Mesenteric fat pad (tissue), 1 donor: Measurements from ENCODE around the gene IFRD2. TPM values are rescaled to one million over a fixed set of nuclear protein-coding genes. Genes with fewer than 3 reads are reported as not detected.
"Not testable (repeated sequence)": the region's sequence is repeated elsewhere in the genome, so short reads cannot be mapped to it uniquely, and the experiment has no call there.

ENCODE experiments used
- DNase-seq: peaks from one replicate; pipeline ENCODE4 v3.0.0-alpha.2; 2020; ENCODE audit warnings: low spot score
- total RNA-seq: library from RNA; stranded (reverse); fragmentation: NEBNext Ultra II Directional; extraction: Animal tissue kit (Norgen Biotek cat#: 25700); gene quantifications from one replicate; pipeline ENCODE4 v1.2.1, GENCODE V29; 2021
- donor health status: DM: yes; HTN: yes; CAD: no.

IFRD2 gene
- total RNA-seq, 1 donor from 2014 or later, result 105 TPM

GRCh38 chr3:50286322-50287227, 5.7 kb downstream of the IFRD2 start:
- DNase-seq, result no peak

- DNase-seq, result not testable (repeated sequence)
Observed at GRCh38 chr3:50284121-50284520, 8.1 kb downstream of the IFRD2 start.

GRCh38 chr3:50279255-50280016, 12.8 kb downstream of the IFRD2 start:
- no peak for DNase-seq

- DNase-seq, result no peak
Observed at GRCh38 chr3:50278880-50279224, 13.4 kb downstream of the IFRD2 start, which contains the start of gene LSMEM2. Gene LSMEM2 (plus strand): TSS chr3:50279087. CDS start chr3:50279114, 27 bp downstream.

- DNase-seq, result no peak
Observed at GRCh38 chr3:50278123-50278879, 13.9 kb downstream of the IFRD2 start.

- no peak for DNase-seq
Observed at GRCh38 chr3:50276762-50277101, 15.5 kb downstream of the IFRD2 start.

- no peak for DNase-seq
Observed at GRCh38 chr3:50275996-50276761, 16.1 kb downstream of the IFRD2 start.

- DNase-seq, result no peak
Observed at GRCh38 chr3:50275141-50275995, 16.9 kb downstream of the IFRD2 start.

GRCh38 chr3:50274371-50275104, 17.7 kb downstream of the IFRD2 start:
- DNase-seq, result no peak

GRCh38 chr3:50273689-50274065, 18.6 kb downstream of the IFRD2 start:
- DNase-seq, result no peak

GRCh38 chr3:50272911-50273688, 19.1 kb downstream of the IFRD2 start:
- peak; percentile 98 for DNase-seq

- not testable (repeated sequence) for DNase-seq
Observed at GRCh38 chr3:50272538-50272910, 19.7 kb downstream of the IFRD2 start.

GRCh38 chr3:50271314-50271936, 20.8 kb downstream of the IFRD2 start:
- DNase-seq, result no peak

- no peak for DNase-seq
Observed at GRCh38 chr3:50270422-50271224, 21.6 kb downstream of the IFRD2 start.

- DNase-seq, result no peak
Observed at GRCh38 chr3:50269977-50270413, 22.2 kb downstream of the IFRD2 start.

GRCh38 chr3:50269460-50269859, 22.8 kb downstream of the IFRD2 start:
- no peak for DNase-seq
